Prostate gland (tissue), 2 donors: ENCODE results near the gene EIF3M.

Experiments used
- POLR2A ChIP-seq: fragments of 450-650 bp; IDR thresholded peaks from one replicate; pipeline ENCODE4 v1.6.1; 2016; ENCODE audit warnings: antibody characterized with exemption, mild to moderate bottlenecking
- TF ChIP-seq, protein P1 (sequence below), 4 experiments: fragments of 200-600 bp in 2 of 4; fragments of 450-650 bp in 2 of 4; sonication (generic) in 2 of 4; IDR thresholded peaks; 1 replicate in 3 of 4; 2 replicates in 1 of 4; pipeline ENCODE4 v1.5.1; 2016 to 2019; ENCODE audit warnings: antibody characterized with exemption in 4 of 4, mild to moderate bottlenecking in 2 of 4, moderate library complexity in 2 of 4

DNA sequence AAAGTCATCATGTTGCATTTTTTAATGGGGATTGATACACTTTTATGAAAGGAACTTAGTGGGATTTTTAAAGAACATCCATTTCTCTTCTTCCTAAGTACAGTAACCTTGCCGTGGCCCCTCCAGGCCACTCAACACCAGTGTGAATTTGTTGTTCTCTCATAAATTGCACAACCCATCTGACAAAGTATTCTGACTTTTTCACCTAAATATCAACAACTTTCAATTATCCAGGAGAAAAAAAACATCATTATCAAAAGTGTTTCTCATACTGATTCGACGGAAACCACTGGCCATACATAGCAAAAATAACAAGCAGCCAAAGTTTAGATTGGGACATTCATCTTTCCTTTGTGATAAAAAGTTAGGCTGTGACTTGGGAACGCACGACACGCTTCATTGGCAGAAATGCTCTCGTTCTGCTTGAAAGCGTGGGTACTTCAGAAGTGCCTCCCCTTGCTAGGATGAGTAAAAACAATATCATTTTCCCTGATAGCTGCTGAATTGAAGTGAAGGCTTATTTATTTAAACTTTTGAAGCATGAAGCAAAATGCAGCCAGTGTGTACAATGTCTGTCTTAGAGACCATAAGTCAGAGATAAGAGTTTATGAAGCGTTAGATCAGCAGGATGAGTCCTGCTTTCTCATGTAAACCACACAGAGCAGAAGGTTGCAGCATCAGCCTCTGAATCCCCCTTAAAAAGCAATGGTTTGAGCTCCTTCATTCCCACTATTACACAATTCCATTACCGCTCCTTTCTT is 20.6 kb upstream of the EIF3M start:
- no peak for TF ChIP-seq POLR2A
- TF ChIP-seq, protein P1, sequence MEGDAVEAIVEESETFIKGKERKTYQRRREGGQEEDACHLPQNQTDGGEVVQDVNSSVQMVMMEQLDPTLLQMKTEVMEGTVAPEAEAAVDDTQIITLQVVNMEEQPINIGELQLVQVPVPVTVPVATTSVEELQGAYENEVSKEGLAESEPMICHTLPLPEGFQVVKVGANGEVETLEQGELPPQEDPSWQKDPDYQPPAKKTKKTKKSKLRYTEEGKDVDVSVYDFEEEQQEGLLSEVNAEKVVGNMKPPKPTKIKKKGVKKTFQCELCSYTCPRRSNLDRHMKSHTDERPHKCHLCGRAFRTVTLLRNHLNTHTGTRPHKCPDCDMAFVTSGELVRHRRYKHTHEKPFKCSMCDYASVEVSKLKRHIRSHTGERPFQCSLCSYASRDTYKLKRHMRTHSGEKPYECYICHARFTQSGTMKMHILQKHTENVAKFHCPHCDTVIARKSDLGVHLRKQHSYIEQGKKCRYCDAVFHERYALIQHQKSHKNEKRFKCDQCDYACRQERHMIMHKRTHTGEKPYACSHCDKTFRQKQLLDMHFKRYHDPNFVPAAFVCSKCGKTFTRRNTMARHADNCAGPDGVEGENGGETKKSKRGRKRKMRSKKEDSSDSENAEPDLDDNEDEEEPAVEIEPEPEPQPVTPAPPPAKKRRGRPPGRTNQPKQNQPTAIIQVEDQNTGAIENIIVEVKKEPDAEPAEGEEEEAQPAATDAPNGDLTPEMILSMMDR (IDR thresholded peaks at IDR 0.05) = no peak
